HCT116 (cell line): ENCODE results near the gene GP1BB.

Experiments
- CEBPB ChIP-seq: IDR thresholded peaks from 2 replicates; pipeline ENCODE4 v1.6.1; 2012; ENCODE audit warnings: low read depth
- POLR2A ChIP-seq: IDR thresholded peaks from 2 replicates; pipeline ENCODE4 v1.7.0; 2011; ENCODE audit warnings: borderline replicate concordance; ENCODE audit not compliant: insufficient read depth, insufficient read length; ENCODE audit errors: extremely low read depth
- ZNF274 ChIP-seq: fragments of 200-500 bp; sonication (Bioruptor generic); IDR thresholded peaks from 2 replicates; pipeline ENCODE4 v1.6.1; 2014; ENCODE audit warnings: mild to moderate bottlenecking, low read depth, low read length, inconsistent platforms
- TF ChIP-seq, protein P1 (sequence below), 3 experiments: fragments of 200-600 bp in 1 of 3; sonication (generic) in 1 of 3; IDR thresholded peaks in 2 of 3; conservative IDR thresholded peaks in 1 of 3; 2 replicates each; pipeline ENCODE4 v1.5.1; 2012 to 2017; ENCODE audit warnings: low read depth in 2 of 3, low read length in 2 of 3, antibody characterized with exemption in 1 of 3, borderline replicate concordance in 1 of 3, control low read depth in 1 of 3, mild to moderate bottlenecking in 1 of 3, mixed read lengths in 1 of 3, mixed run types in 1 of 3, moderate library complexity in 1 of 3; ENCODE audit not compliant: insufficient read depth in 1 of 3

DNA sequence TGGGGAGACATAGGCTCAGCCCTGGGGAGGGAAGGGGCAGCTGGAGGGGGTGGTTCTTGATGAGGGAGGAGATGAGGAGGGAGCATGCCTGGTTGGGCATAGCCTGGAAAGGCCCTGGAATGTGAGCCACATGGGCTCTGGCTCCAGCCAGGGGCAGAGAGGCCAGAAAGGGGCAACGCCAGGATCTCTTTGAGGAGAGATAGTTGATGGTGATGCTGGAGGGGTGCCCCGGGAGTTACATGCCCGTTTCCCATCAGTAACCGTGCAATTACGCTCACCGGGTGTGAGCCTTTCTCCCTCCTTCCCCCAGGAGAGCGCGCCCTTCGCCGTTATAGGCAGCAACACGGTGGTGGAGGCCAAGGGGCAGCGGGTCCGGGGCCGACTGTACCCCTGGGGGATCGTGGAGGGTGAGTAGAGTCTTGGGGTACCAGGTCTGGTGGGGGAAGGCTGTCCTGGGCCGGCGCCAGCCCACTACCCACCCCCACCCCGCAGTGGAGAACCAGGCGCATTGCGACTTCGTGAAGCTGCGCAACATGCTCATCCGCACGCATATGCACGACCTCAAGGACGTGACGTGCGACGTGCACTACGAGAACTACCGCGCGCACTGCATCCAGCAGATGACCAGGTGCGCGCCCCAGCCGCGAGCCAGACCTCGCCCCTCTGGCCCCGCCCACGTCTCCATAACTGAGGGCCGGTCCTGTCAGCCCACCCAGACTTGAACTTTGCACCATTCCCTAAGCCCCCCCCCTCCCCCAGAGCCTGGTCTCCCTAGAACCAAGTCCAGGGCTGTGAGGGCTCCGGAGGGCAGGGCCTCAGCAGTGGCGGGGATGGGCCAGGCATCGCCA is 1.8 kb upstream of the GP1BB start:
- TF ChIP-seq, protein P1, sequence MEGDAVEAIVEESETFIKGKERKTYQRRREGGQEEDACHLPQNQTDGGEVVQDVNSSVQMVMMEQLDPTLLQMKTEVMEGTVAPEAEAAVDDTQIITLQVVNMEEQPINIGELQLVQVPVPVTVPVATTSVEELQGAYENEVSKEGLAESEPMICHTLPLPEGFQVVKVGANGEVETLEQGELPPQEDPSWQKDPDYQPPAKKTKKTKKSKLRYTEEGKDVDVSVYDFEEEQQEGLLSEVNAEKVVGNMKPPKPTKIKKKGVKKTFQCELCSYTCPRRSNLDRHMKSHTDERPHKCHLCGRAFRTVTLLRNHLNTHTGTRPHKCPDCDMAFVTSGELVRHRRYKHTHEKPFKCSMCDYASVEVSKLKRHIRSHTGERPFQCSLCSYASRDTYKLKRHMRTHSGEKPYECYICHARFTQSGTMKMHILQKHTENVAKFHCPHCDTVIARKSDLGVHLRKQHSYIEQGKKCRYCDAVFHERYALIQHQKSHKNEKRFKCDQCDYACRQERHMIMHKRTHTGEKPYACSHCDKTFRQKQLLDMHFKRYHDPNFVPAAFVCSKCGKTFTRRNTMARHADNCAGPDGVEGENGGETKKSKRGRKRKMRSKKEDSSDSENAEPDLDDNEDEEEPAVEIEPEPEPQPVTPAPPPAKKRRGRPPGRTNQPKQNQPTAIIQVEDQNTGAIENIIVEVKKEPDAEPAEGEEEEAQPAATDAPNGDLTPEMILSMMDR (IDR thresholded peaks at IDR 0.05 in 2 of 3, conservative IDR thresholded peaks at IDR 0.05 in 1 of 3; ENCODE audit: borderline replicate concordance in 1 of 3, insufficient read depth in 1 of 3, low read depth in 2 of 3, low read length in 2 of 3) = no peak
- TF ChIP-seq ZNF274 (no peak), CEBPB (no peak), POLR2A (no peak)
